NCI-H345 treated with DMSO at 0.1 percent for 48 hours (cell line): ENCODE data around the gene CHKA.

Experiments
- DNase-seq: peaks from one replicate; lab custom pipeline; 2025; ENCODE audit not compliant: unreplicated experiment; lab: John Stamatoyannopoulos, UW

The CHKA gene

GRCh38 chr11:68121067-68121899 lies at the start of gene CHKA:
Gene CHKA, minus strand, starts transcription at chr11:68121388. Its CDS starts 211 bp downstream, at chr11:68121177.
- DNase-seq: peak; percentile 80

GRCh38 chr11:68169442-68169841 lies 48.3 kb upstream of the CHKA start:
- DNase-seq: no peak

GRCh38 chr11:68168694-68169093 lies 47.5 kb upstream of the CHKA start:
- no peak for DNase-seq

GRCh38 chr11:68167474-68167873 lies 46.3 kb upstream of the CHKA start:
- no peak for DNase-seq

GRCh38 chr11:68166969-68167368 lies 45.8 kb upstream of the CHKA start:
- DNase-seq: no peak

- DNase-seq: no peak
Observed at GRCh38 chr11:68165601-68166000, 44.4 kb upstream of the CHKA start.

GRCh38 chr11:68164437-68164836 lies 43.2 kb upstream of the CHKA start:
- DNase-seq: no peak

GRCh38 chr11:68163691-68164090 lies 42.5 kb upstream of the CHKA start:
- DNase-seq: no peak

GRCh38 chr11:68160100-68160695 lies 39.0 kb upstream of the CHKA start:
- DNase-seq: no peak

GRCh38 chr11:68159665-68160064 lies 38.5 kb upstream of the CHKA start:
- DNase-seq: no peak

GRCh38 chr11:68159161-68159560 lies 38.0 kb upstream of the CHKA start:
- DNase-seq: no peak

- DNase-seq: no peak
Observed at GRCh38 chr11:68158580-68158979, 37.4 kb upstream of the CHKA start.

GRCh38 chr11:68153742-68154141 lies 32.6 kb upstream of the CHKA start:
- no peak for DNase-seq

- DNase-seq: no peak
Observed at GRCh38 chr11:68150037-68150436, 28.8 kb upstream of the CHKA start.

GRCh38 chr11:68149417-68149816 lies 28.2 kb upstream of the CHKA start:
- DNase-seq: no peak

- DNase-seq: no peak
Observed at GRCh38 chr11:68148879-68149278, 27.7 kb upstream of the CHKA start.

GRCh38 chr11:68148071-68148805 lies 27.1 kb upstream of the CHKA start:
- DNase-seq: no peak

- peak; percentile 48 for DNase-seq
Observed at GRCh38 chr11:68146704-68147474, 25.7 kb upstream of the CHKA start.

- DNase-seq: no peak
Observed at GRCh38 chr11:68146010-68146540, 24.9 kb upstream of the CHKA start.

GRCh38 chr11:68145120-68145866 lies 24.1 kb upstream of the CHKA start:
- DNase-seq: no peak
